K562 (cell line): ENCODE measurements around the gene TLN1. TPM values are rescaled to one million over a fixed set of nuclear protein-coding genes. Genes with fewer than 3 reads are reported as not detected.

ENCODE experiments used
- ARID3A ChIP-seq: IDR thresholded peaks from 2 replicates; pipeline ENCODE4 v1.6.1; 2012; ENCODE audit warnings: low read depth, low read length, improper control_type of control experiment, borderline replicate concordance
- BCL6 ChIP-seq: fragments of 250-450 bp; sonication (Bioruptor Pico); IDR thresholded peaks from 2 replicates; pipeline ENCODE4 v1.4.0; 2020
- BRCA1 ChIP-seq, 2 experiments: fragments of 450-650 bp in 1 of 2; sonication (generic) in 1 of 2; formaldehyde crosslinking in 1 of 2; IDR thresholded peaks; 2 replicates each; pipeline versions ENCODE4 v1.5.0 to v1.6.1; 2017 to 2020; ENCODE audit warnings: mild to moderate bottlenecking in 1 of 2, missing genetic modification reagents in 1 of 2
- FOXA3 ChIP-seq, 2 experiments: fragments of 450-650 bp in 1 of 2; sonication (generic) in 1 of 2; formaldehyde crosslinking; IDR thresholded peaks in 1 of 2; conservative IDR thresholded peaks in 1 of 2; 2 replicates each; pipeline versions ENCODE4 v1.4.0 to v1.8.0; 2020 to 2022; ENCODE audit warnings: mild to moderate bottlenecking in 2 of 2, missing genetic modification reagents in 1 of 2
- HIVEP1 ChIP-seq: fragments of 250-450 bp; sonication (Bioruptor Pico); IDR thresholded peaks from 2 replicates; pipeline ENCODE4 v1.4.0; 2020; ENCODE audit warnings: mild to moderate bottlenecking
- KAT2B ChIP-seq: IDR thresholded peaks from one replicate; pipeline ENCODE4 v1.6.1; 2012; ENCODE audit warnings: low read depth, mild to moderate bottlenecking, control low read depth, inconsistent platforms, low read length, moderate library complexity
- NFIC ChIP-seq: fragments of 450-650 bp; IDR thresholded peaks from 2 replicates; pipeline ENCODE4 v1.6.1; 2017; ENCODE audit warnings: mild to moderate bottlenecking, inconsistent platforms
- NR0B1 ChIP-seq: fragments of 450-650 bp; IDR thresholded peaks from one replicate; pipeline ENCODE4 v1.6.1; 2018; ENCODE audit warnings: mild to moderate bottlenecking, moderate library complexity; ENCODE audit not compliant: partially characterized antibody
- POLR2AphosphoS2 ChIP-seq: IDR thresholded peaks from 2 replicates; pipeline ENCODE4 v1.6.1; 2012; ENCODE audit warnings: low read length, improper control_type of control experiment
- RB1 ChIP-seq: fragments of 450-650 bp; IDR thresholded peaks from 2 replicates; pipeline ENCODE4 v1.6.1; 2017; ENCODE audit warnings: low read depth, mild to moderate bottlenecking
- RBBP5 ChIP-seq: fragments of 200-600 bp; sonication (generic); IDR thresholded peaks from 2 replicates; pipeline ENCODE4 v1.6.1; 2012; ENCODE audit warnings: borderline replicate concordance, mild to moderate bottlenecking, low read length, control low read depth, inconsistent platforms; ENCODE audit not compliant: insufficient read depth, poor library complexity, severe bottlenecking
- SAP30 ChIP-seq: fragments of 200-600 bp; sonication (generic); IDR thresholded peaks from 2 replicates; pipeline ENCODE4 v1.6.1; 2012; ENCODE audit warnings: borderline replicate concordance, low read depth, mild to moderate bottlenecking, moderate library complexity, low read length, control low read depth, inconsistent platforms; ENCODE audit not compliant: insufficient read depth, poor library complexity, severe bottlenecking
- TAF9B ChIP-seq: fragments of 450-650 bp; IDR thresholded peaks from 2 replicates; pipeline ENCODE4 v1.6.1; 2018; ENCODE audit warnings: mild to moderate bottlenecking; ENCODE audit not compliant: partially characterized antibody
- TBL1XR1 ChIP-seq, 2 experiments: IDR thresholded peaks; 2 replicates each; pipeline ENCODE4 v1.6.1; 2012; ENCODE audit warnings: improper control_type of control experiment in 2 of 2, low read length in 2 of 2, mild to moderate bottlenecking in 1 of 2
- TCF3 ChIP-seq: sonication (generic); formaldehyde crosslinking; IDR thresholded peaks from 2 replicates; pipeline ENCODE4 v1.4.0; 2020; ENCODE audit warnings: mild to moderate bottlenecking, missing genetic modification reagents
- TGIF2 ChIP-seq: sonication (generic); formaldehyde crosslinking; IDR thresholded peaks from 2 replicates; pipeline ENCODE4 v1.8.1; 2022; ENCODE audit warnings: mild to moderate bottlenecking, missing genetic modification reagents, moderate library complexity
- THRB ChIP-seq: fragments of 450-650 bp; formaldehyde crosslinking; conservative IDR thresholded peaks from 2 replicates; pipeline ENCODE4 v1.4.0; 2022; ENCODE audit warnings: mild to moderate bottlenecking, missing genetic modification characterization
- U2AF1 ChIP-seq: fragments of 200-400 bp; formaldehyde crosslinking; optimal IDR thresholded peaks from 2 replicates; pipeline ENCODE3; 2017; ENCODE audit warnings: mild to moderate bottlenecking, low read depth, low read length, moderate library complexity
- ZEB2 ChIP-seq: fragments of 450-650 bp; IDR thresholded peaks from 2 replicates; pipeline ENCODE4 v1.6.1; 2016
- ZFP1 ChIP-seq: fragments of 450-650 bp; formaldehyde crosslinking; IDR thresholded peaks from 2 replicates; pipeline ENCODE4 v1.4.0; 2020; ENCODE audit warnings: mild to moderate bottlenecking, mixed read lengths
- polyA plus RNA-seq, 8 experiments: library from polyadenylated mRNA; depleted of rRNA in 4 of 8; stranded (reverse) in 5 of 8; unstranded in 3 of 8; fragments of >200 nt; fragmentation: Nextera tagmentation in 2 of 8; fragmentation: Illumina TruSeq in 1 of 8; extraction: Ambion mirVana in 2 of 8; extraction: Trizol in 1 of 8; gene quantifications; 2 replicates each; pipeline versions ENCODE4 v1.2.1 to v1.2.3, GENCODE V29; 2011 to 2014; ENCODE audit warnings: inconsistent platforms in 1 of 8, missing spikeins in 1 of 8
- total RNA-seq, 7 experiments: library from RNA; depleted of rRNA in 6 of 7; stranded (reverse); fragments of >200 nt in 6 of 7; fragmentation: Illumina TruSeq in 2 of 7; extraction: Trizol in 2 of 7; gene quantifications; 2 replicates each; pipeline versions ENCODE4 v1.2.1 to v1.2.3, GENCODE V29; 2011 to 2021; ENCODE audit warnings: low replicate concordance in 1 of 7
- TF ChIP-seq, protein P1 (sequence below), 2 experiments: fragments of 450-650 bp in 1 of 2; sonication (generic) in 1 of 2; formaldehyde crosslinking in 1 of 2; IDR thresholded peaks in 1 of 2; conservative IDR thresholded peaks in 1 of 2; 2 replicates each; pipeline versions ENCODE4 v1.6.1 to v1.8.1; 2016 to 2023; ENCODE audit warnings: mild to moderate bottlenecking in 2 of 2, moderate library complexity in 2 of 2, inconsistent platforms in 1 of 2, missing genetic modification reagents in 1 of 2

The TLN1 gene
- total and polyA plus RNA-seq, 9 of the 15 experiments (the other 6 are each of a cell fraction or from before 2014, with no cell fraction given) = 3.6 to 240 (median 54.8) TPM

DNA sequence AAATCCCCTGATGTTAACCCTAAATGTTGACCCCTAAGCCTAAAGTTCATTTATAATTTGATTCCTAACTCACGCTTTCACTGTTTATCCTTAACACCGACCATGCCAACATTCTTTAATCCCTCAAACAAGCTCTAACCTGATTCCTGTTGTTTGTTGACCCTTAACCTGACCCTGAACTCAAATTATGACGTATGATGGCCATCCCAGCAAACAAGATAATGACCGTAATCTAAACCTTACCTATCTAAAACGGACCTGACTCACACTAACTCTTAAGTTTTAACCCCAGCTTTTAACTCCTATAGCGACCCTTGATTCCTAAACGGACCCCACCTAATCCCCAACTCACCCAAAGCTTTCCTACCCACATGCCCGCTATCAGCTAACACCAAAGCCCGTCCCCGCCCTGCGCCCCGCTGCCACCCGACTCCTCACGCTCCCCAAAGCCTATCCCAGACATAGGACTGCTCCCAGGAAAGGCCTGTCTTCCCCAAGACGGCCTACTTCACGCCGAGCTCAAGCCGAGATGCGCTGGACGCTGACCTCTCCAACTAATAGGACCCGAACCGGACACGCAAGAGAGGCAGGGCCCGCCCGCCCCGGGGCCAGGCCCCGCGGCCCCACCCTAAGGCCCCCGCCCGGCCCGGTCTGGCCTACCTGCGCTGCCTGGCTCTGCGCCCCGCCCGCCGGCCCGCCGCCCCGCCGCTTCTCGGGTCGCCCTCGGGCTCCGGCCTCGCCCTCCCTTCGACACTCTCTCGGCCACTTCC lies 395 bp downstream of the TLN1 start (continued):
- TF ChIP-seq NR0B1 (no peak), SAP30 (no peak), TCF3 (CRISPR knock-in tag) (peak; percentile 40), ARID3A (no peak), POLR2AphosphoS2 (0 out of 2 replicates have a peak, but pooled peaks have one; percentile 0), TBL1XR1 (IDR thresholded peaks at IDR 0.05; ENCODE audit: low read length in 2 of 2) (peak in 1 of 2 experiments; percentile 43; a peak in 1 of 4 replicates), KAT2B (no peak), BCL6 (CRISPR knock-in tag) (no peak), U2AF1 (no peak), THRB (CRISPR knock-in tag) (peak; percentile 76; the same call in 1 of the 2 replicates), HIVEP1 (CRISPR knock-in tag) (no peak), TAF9B (peak; percentile 39), RBBP5 (peak; percentile 52), NFIC (peak; percentile 47), ZEB2 (peak; percentile 55; the same call in 1 of the 2 replicates), RB1 (no peak), BRCA1 (IDR thresholded peaks at IDR 0.05) (no peak), BRCA1 (CRISPR knock-in tag; IDR thresholded peaks at IDR 0.05) (no peak), FOXA3 (CRISPR knock-in tag; conservative IDR thresholded peaks at IDR 0.05 in 1 of 2, IDR thresholded peaks at IDR 0.05 in 1 of 2) (no peak), TGIF2 (CRISPR knock-in tag) (no peak), ZFP1 (CRISPR knock-in tag) (no peak)
- TF ChIP-seq, protein P1, sequence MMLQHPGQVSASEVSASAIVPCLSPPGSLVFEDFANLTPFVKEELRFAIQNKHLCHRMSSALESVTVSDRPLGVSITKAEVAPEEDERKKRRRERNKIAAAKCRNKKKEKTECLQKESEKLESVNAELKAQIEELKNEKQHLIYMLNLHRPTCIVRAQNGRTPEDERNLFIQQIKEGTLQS (IDR thresholded peaks at IDR 0.05) = peak; percentile 31; the same call in 1 of the 2 replicates
- TF ChIP-seq, protein P1 (CRISPR knock-in tag; conservative IDR thresholded peaks at IDR 0.05) = no peak
